SK-N-SH (cell line): ENCODE measurements around the gene PLXND1.
"Not testable (repeated sequence)": the region's sequence is repeated elsewhere in the genome, so short reads cannot be mapped to it uniquely, and the experiment has no call there.

Experiments used
- CTCF ChIP-seq: fragments of 200-600 bp; sonication (generic); IDR thresholded peaks from 2 replicates; pipeline ENCODE4 v1.6.1; 2017; ENCODE audit warnings: antibody characterized with exemption, mild to moderate bottlenecking, moderate library complexity
- MAX ChIP-seq: IDR thresholded peaks from 2 replicates; pipeline ENCODE4 v1.4.0; 2012; ENCODE audit warnings: low read depth
- REST ChIP-seq: IDR thresholded peaks from 2 replicates; pipeline ENCODE4 v1.6.1; 2012; ENCODE audit warnings: mild to moderate bottlenecking, low read depth, low read length, moderate library complexity

GRCh38 chr3:129515821-129516432 lies 90.5 kb downstream of the PLXND1 start:
- not testable (repeated sequence) for TF ChIP-seq CTCF, MAX, REST
